H9 (cell line): ENCODE results near the gene OSTF1. TPM values are rescaled to one million over a fixed set of nuclear protein-coding genes. Genes with fewer than 3 reads are reported as not detected.

Source experiments
- DNase-seq: peaks from one replicate; pipeline ENCODE4 v3.0.0-alpha.2; 2017
- H2AFZ ChIP-seq: one replicate; pipeline ENCODE4 v1.6.1; 2013; ENCODE audit warnings: mild to moderate bottlenecking, low read length, control low read depth, moderate library complexity
- H2AK5ac ChIP-seq: 2 replicates; pipeline ENCODE4 v1.6.1; 2013; ENCODE audit warnings: low read length, control low read depth, mixed read lengths; ENCODE audit not compliant: insufficient read length
- H2BK120ac ChIP-seq: one replicate; pipeline ENCODE4 v1.6.1; 2013; ENCODE audit warnings: low read depth, mild to moderate bottlenecking, low read length, control low read depth, inconsistent platforms; ENCODE audit not compliant: poor library complexity, severe bottlenecking
- H2BK12ac ChIP-seq: 2 replicates; pipeline ENCODE4 v1.6.1; 2013; ENCODE audit warnings: low read length, control low read depth, mixed read lengths, low read depth; ENCODE audit not compliant: insufficient read length
- H2BK15ac ChIP-seq: 2 replicates; pipeline ENCODE4 v1.6.1; 2013; ENCODE audit warnings: low read depth, low read length, control low read depth
- H2BK20ac ChIP-seq: one replicate; pipeline ENCODE4 v1.6.1; 2013; ENCODE audit warnings: low read depth, mild to moderate bottlenecking, low read length, control low read depth, inconsistent platforms; ENCODE audit not compliant: poor library complexity, severe bottlenecking
- H2BK5ac ChIP-seq: 2 replicates; pipeline ENCODE4 v1.6.1; 2013; ENCODE audit warnings: low read length, control low read depth, mixed read lengths; ENCODE audit not compliant: insufficient read length
- H3K14ac ChIP-seq: 2 replicates; pipeline ENCODE4 v1.6.1; 2013; ENCODE audit warnings: low read length, control low read depth; ENCODE audit not compliant: insufficient read depth
- H3K18ac ChIP-seq: 2 replicates; pipeline ENCODE4 v1.6.1; 2013; ENCODE audit warnings: low read depth, mild to moderate bottlenecking, mixed read lengths, low read length, control low read depth; ENCODE audit not compliant: insufficient read length
- H3K23ac ChIP-seq: 2 replicates; pipeline ENCODE4 v1.6.1; 2013; ENCODE audit warnings: low read length, control low read depth, mixed read lengths, low read depth; ENCODE audit not compliant: insufficient read length
- H3K23me2 ChIP-seq: 2 replicates; pipeline ENCODE4 v1.6.1; 2013; ENCODE audit warnings: low read depth, mild to moderate bottlenecking, mixed read lengths, low read length, control low read depth; ENCODE audit not compliant: insufficient read length, poor library complexity, severe bottlenecking
- H3K27ac ChIP-seq: 2 replicates; pipeline ENCODE4 v1.5.1; 2013; ENCODE audit warnings: low read length, control low read depth, mixed read lengths, low read depth; ENCODE audit not compliant: insufficient read length
- H3K27me3 ChIP-seq: 2 replicates; pipeline ENCODE4 v1.6.1; 2013; ENCODE audit warnings: low read length, control low read depth, inconsistent platforms; ENCODE audit not compliant: insufficient read depth
- H3K4ac ChIP-seq: 2 replicates; pipeline ENCODE4 v1.6.1; 2013; ENCODE audit warnings: low read depth, mild to moderate bottlenecking, control low read depth, inconsistent platforms, low read length, moderate library complexity
- H3K4me1 ChIP-seq: 2 replicates; pipeline ENCODE4 v1.6.1; 2013; ENCODE audit warnings: low read length, control low read depth, inconsistent platforms; ENCODE audit not compliant: insufficient read depth
- H3K4me2 ChIP-seq: 2 replicates; pipeline ENCODE4 v1.6.1; 2013; ENCODE audit warnings: low read length, control low read depth, mixed read lengths; ENCODE audit not compliant: insufficient read length, insufficient read depth
- H3K56ac ChIP-seq: 2 replicates; pipeline ENCODE4 v1.6.1; 2013; ENCODE audit warnings: low read depth, mild to moderate bottlenecking, mixed read lengths, low read length, control low read depth; ENCODE audit not compliant: insufficient read length
- H3K79me1 ChIP-seq: 2 replicates; pipeline ENCODE4 v1.6.1; 2013; ENCODE audit warnings: low read depth, mild to moderate bottlenecking, moderate library complexity, low read length, control low read depth, inconsistent platforms; ENCODE audit not compliant: insufficient read depth, poor library complexity, severe bottlenecking
- H3K79me2 ChIP-seq: 2 replicates; pipeline ENCODE4 v1.6.1; 2013; ENCODE audit warnings: low read length, control low read depth, inconsistent platforms; ENCODE audit not compliant: insufficient read depth
- H3K9ac ChIP-seq: 2 replicates; pipeline ENCODE4 v1.6.1; 2013; ENCODE audit warnings: low read length, control low read depth, mixed read lengths; ENCODE audit not compliant: insufficient read length; ENCODE audit errors: extremely low read depth
- H3K9me3 ChIP-seq: one replicate; pipeline ENCODE4 v1.6.1; 2013; ENCODE audit warnings: low read depth, low read length, inconsistent platforms; ENCODE audit not compliant: control insufficient read depth
- H3T11ph ChIP-seq: one replicate; pipeline ENCODE4 v1.6.1; 2013; ENCODE audit warnings: mild to moderate bottlenecking, low read length, control low read depth, inconsistent platforms
- H4K20me1 ChIP-seq: one replicate; pipeline ENCODE4 v1.6.1; 2013; ENCODE audit not compliant: control insufficient read depth, insufficient read length, insufficient read depth
- H4K5ac ChIP-seq: 2 replicates; pipeline ENCODE4 v1.6.1; 2013; ENCODE audit warnings: low read depth, mild to moderate bottlenecking, mixed read lengths, low read length, control low read depth; ENCODE audit not compliant: insufficient read length
- H4K8ac ChIP-seq: replicated peaks from 2 replicates; pipeline ENCODE4 v1.6.1; 2013; ENCODE audit warnings: low read length, control low read depth, mixed read lengths, low read depth; ENCODE audit not compliant: insufficient read length
- H4K91ac ChIP-seq: 2 replicates; pipeline ENCODE4 v1.6.1; 2013; ENCODE audit warnings: low read depth, mild to moderate bottlenecking, moderate library complexity, mixed read lengths, low read length, control low read depth; ENCODE audit not compliant: insufficient read length
- H3K27ac Mint-ChIP-seq, 3 experiments: 2 replicates in 2 of 3; 3 replicates in 1 of 3; pipeline ENCODE4 v1.8.0; 2020 to 2021; ENCODE audit warnings: mixed read lengths in 3 of 3, mild to moderate bottlenecking in 1 of 3, moderate library complexity in 1 of 3
- H3K27me3 Mint-ChIP-seq: 2 replicates; pipeline ENCODE4 v1.8.0; 2021; ENCODE audit warnings: low read depth, mild to moderate bottlenecking, moderate library complexity, mixed read lengths
- H3K36me3 Mint-ChIP-seq, 3 experiments: 2 replicates in 2 of 3; 3 replicates in 1 of 3; pipeline ENCODE4 v1.8.0; 2020 to 2021; ENCODE audit warnings: low read depth in 3 of 3, mixed read lengths in 3 of 3; ENCODE audit not compliant: insufficient read depth in 1 of 3
- H3K4me1 Mint-ChIP-seq, 2 experiments: 2 replicates each; pipeline ENCODE4 v1.8.0; 2020; ENCODE audit warnings: mixed read lengths in 2 of 2
- H3K4me3 Mint-ChIP-seq, 2 experiments: 2 replicates in 1 of 2; 3 replicates in 1 of 2; pipeline ENCODE4 v1.8.0; 2020 to 2021; ENCODE audit warnings: mild to moderate bottlenecking in 2 of 2, mixed read lengths in 2 of 2, moderate library complexity in 1 of 2
- H3K9me3 Mint-ChIP-seq, 2 experiments: 2 replicates in 1 of 2; 3 replicates in 1 of 2; pipeline ENCODE4 v1.8.0; 2020; ENCODE audit warnings: mild to moderate bottlenecking in 2 of 2, mixed read lengths in 2 of 2, moderate library complexity in 1 of 2
- CTCF ChIP-seq: fragments of 200-600 bp; sonication (generic); conservative IDR thresholded peaks from 3 replicates; pipeline ENCODE4 v1.8.0; 2021; ENCODE audit warnings: antibody characterized with exemption, mild to moderate bottlenecking
- whole genome bisulfite sequencing: extraction: QIAGEN DNeasy Blood & Tissue Kit; methylation state at CpG from one replicate; pipeline ENCODE4 v1.1.7; 2013; ENCODE audit warnings: missing lambda C conversion rate, low lambda C conversion rate, mixed read lengths; ENCODE audit not compliant: insufficient read length; ENCODE audit errors: extremely low coverage; 5-methylcytosine and 5-hydroxymethylcytosine counted together
- total RNA-seq: library from RNA; stranded (reverse); gene quantifications from 2 replicates; pipeline ENCODE4 v1.2.1, GENCODE V29; 2021

OSTF1 gene
- total RNA-seq, 1 experiment from 2014 or later: 16.1 TPM

- Mint-ChIP-seq H3K27ac (peak overlapping the region in 1 of 3 experiments; percentile 46; a peak in 2 of 7 replicates), H3K4me1 (peaks cover 30 to 42% of the 10 kb centered on the region in 2 experiments), H3K9me3 (no peaks in the 10 kb centered on the region), H3K36me3 (no peaks in the 10 kb centered on the region), H3K27me3 (no peaks in the 10 kb centered on the region), H3K4me3 (peak overlapping the region in 1 of 2 experiments; percentile 10; a peak in 1 of 5 replicates)
- Histone ChIP-seq H3K23me2 (no peaks in the 10 kb centered on the region), H3K23ac (no peak overlapping the region), H4K8ac (no peak overlapping the region), H3K4ac (no peak overlapping the region), H3K9me3 (no peaks in the 10 kb centered on the region), H3K56ac (no peak overlapping the region), H3K79me2 (no peaks in the 10 kb centered on the region), H3T11ph (no peak overlapping the region), H3K4me2 (no peak overlapping the region), H3K27me3 (no peaks in the 10 kb centered on the region), H2AFZ (no peak overlapping the region), H4K20me1 (no peaks in the 10 kb centered on the region), H2BK120ac (no peak overlapping the region), H4K91ac (no peak overlapping the region), H3K4me1 (no peaks in the 10 kb centered on the region), H2BK12ac (no peak overlapping the region), H3K18ac (no peak overlapping the region), H4K5ac (no peak overlapping the region), H2AK5ac (no peak overlapping the region), H2BK20ac (no peak overlapping the region), H3K79me1 (no peaks in the 10 kb centered on the region), H3K14ac (0 out of 2 replicates have a peak overlapping the region, but pooled peaks have one; percentile 23), H3K27ac (no peak overlapping the region), H2BK5ac (no peak overlapping the region), H2BK15ac (no peak overlapping the region), H3K9ac (no peak overlapping the region)
- no peak for TF ChIP-seq CTCF
- DNase-seq: peak; percentile 43
- WGBS: no CpG with 5 or more reads among the region's 5 CpGs
Measured at GRCh38 chr9:75071530-75072122, 16.7 kb upstream of the OSTF1 start.
